Panc1 (cell line): Measurements from ENCODE around the gene PTPRCAP.

Source experiments
- CTCF ChIP-seq: fragments of 450-650 bp; IDR thresholded peaks from 2 replicates; pipeline ENCODE4 v1.5.1; 2017; ENCODE audit warnings: mild to moderate bottlenecking
- POLR2AphosphoS5 ChIP-seq: IDR thresholded peaks from 2 replicates; pipeline ENCODE4 v1.6.1; 2012; ENCODE audit warnings: mild to moderate bottlenecking, low read depth, low read length, moderate library complexity
- REST ChIP-seq, 2 experiments: IDR thresholded peaks; 2 replicates each; pipeline ENCODE4 v1.6.1; 2011 to 2012; ENCODE audit warnings: low read depth in 2 of 2, control low read depth in 1 of 2, low read length in 1 of 2, mild to moderate bottlenecking in 1 of 2, moderate library complexity in 1 of 2; ENCODE audit not compliant: insufficient read depth in 1 of 2
- SIN3A ChIP-seq: IDR thresholded peaks from 2 replicates; pipeline ENCODE4 v1.6.1; 2012; ENCODE audit warnings: low read depth, mild to moderate bottlenecking, low read length, moderate library complexity, borderline replicate concordance; ENCODE audit not compliant: insufficient read depth

- TF ChIP-seq CTCF (no peak), REST (IDR thresholded peaks at IDR 0.05; ENCODE audit: insufficient read depth in 1 of 2, low read depth in 2 of 2, low read length in 1 of 2) (no peak), POLR2AphosphoS5 (0 out of 2 replicates have a peak, but pooled peaks have one; percentile 13), SIN3A (no peak)
Measured at GRCh38 chr11:67442504-67443404, 5.3 kb upstream of the PTPRCAP start.
